ENCODE results near the gene OCEL1.

GRCh38 chr19:17259118-17259780, 33.2 kb downstream of the OCEL1 start:
- TF ChIP-seq CTCF (IDR thresholded peaks at IDR 0.05; ENCODE audit: low read length) (no peak), EZH2 (IDR thresholded peaks at IDR 0.05; ENCODE audit: borderline replicate concordance, low read length) (no peak)

Data from OCI-LY1 (cell line).